Activated CD8-positive, alpha-beta memory T cell treated with anti-CD3 and anti-CD28 coated beads, Interleukin-2, amount 10 ng/mL, durations not matched to agents 7 days and 5 days (primary cell): Measurements from ENCODE around the gene SNRNP70. TPM values are rescaled to one million over a fixed set of nuclear protein-coding genes. Genes with fewer than 3 reads are reported as not detected.
"Not testable (repeated sequence)": the region's sequence is repeated elsewhere in the genome, so short reads cannot be mapped to it uniquely, and the experiment has no call there.

Source experiments
- ATAC-seq: fragments of 150-1000 bp; cut with Tn5 transposase; one replicate; pipeline ENCODE4 v1.10.0; 2021; ENCODE audit warnings: moderate library complexity
- CTCF ChIA-PET: fragments of 350-600 bp; sonication (Branson Sonifier 250); formaldehyde crosslinking; loops from one replicate; lab custom pipeline; 2021; ENCODE audit warnings: antibody characterized with exemption; lab: Charles Lee
- DNase-seq: peaks from one replicate; pipeline ENCODE4 v3.0.0-alpha.2; 2020
- H3K27ac Mint-ChIP-seq: one replicate; pipeline ENCODE4 v1.8.0; 2021; ENCODE audit warnings: mild to moderate bottlenecking, mixed read lengths
- H3K27me3 Mint-ChIP-seq: one replicate; pipeline ENCODE4 v1.8.0; 2021; ENCODE audit warnings: mixed read lengths
- H3K36me3 Mint-ChIP-seq: one replicate; pipeline ENCODE4 v1.8.0; 2021; ENCODE audit warnings: mild to moderate bottlenecking, mixed read lengths
- H3K4me1 Mint-ChIP-seq: one replicate; pipeline ENCODE4 v1.8.0; 2021; ENCODE audit warnings: mixed read lengths
- H3K4me3 Mint-ChIP-seq: one replicate; pipeline ENCODE4 v1.8.0; 2021; ENCODE audit warnings: mild to moderate bottlenecking, moderate library complexity, mixed read lengths
- H3K9me3 Mint-ChIP-seq: one replicate; pipeline ENCODE4 v1.8.0; 2022; ENCODE audit warnings: low read depth, mixed read lengths
- total RNA-seq, 2 experiments: library from RNA; stranded (reverse); gene quantifications; one replicate each; pipeline ENCODE4 v1.2.3, GENCODE V29; 2021

SNRNP70 gene, protein sequence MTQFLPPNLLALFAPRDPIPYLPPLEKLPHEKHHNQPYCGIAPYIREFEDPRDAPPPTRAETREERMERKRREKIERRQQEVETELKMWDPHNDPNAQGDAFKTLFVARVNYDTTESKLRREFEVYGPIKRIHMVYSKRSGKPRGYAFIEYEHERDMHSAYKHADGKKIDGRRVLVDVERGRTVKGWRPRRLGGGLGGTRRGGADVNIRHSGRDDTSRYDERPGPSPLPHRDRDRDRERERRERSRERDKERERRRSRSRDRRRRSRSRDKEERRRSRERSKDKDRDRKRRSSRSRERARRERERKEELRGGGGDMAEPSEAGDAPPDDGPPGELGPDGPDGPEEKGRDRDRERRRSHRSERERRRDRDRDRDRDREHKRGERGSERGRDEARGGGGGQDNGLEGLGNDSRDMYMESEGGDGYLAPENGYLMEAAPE
- 100 to 1,000 TPM; 222 to 224 TPM for total RNA-seq

DNA sequence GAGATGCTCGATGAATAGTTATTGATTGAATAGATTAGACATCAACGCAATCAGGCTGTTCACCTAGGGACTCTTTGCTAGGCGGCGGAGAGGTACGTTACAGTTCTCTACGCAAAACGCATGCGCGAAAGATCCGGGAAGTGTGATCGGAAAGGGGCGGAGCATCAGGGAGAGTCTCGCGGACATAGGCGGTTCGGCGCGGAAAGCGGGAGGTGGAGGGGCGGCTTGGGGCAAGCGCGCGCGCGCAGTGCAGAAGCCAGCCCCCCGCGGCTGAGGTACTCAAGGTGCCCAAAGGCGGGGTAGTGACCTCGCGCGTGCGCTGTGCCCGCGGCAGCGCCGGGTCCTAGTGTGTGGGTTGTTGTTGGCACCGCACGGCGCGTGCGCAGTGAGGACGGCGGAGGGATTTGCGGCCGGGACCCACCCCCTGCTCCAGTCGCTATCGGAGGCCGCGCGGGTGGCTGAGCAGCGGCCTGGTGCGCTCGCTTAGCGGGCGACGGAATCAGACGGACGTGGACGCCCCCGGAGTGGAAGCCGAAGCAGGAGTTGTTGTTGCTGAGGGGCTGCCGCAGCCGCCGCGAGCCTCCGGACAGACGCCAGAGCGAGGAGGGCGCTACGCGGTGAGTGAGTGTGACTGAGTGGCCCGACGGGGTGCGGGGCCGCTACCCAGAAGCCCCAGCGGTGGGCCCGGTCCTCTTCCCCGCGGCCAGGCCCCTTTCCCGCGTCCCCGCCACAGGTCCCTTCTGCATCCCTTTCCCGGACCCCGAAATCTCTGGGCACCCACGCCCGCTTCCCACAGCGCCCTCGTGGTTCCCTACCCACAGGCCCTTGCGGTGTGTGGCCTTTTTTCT is at the start of gene SNRNP70:
TSS of gene SNRNP70 (plus strand) at position 432 of the 848 bp plus-strand sequence. CDS start 964 bp downstream, outside the sequence.
- peak within 1 kb of the TSS; percentile 90 for H3K27ac Mint-ChIP-seq
- H3K36me3 Mint-ChIP-seq, result peaks cover 26% of the 10 kb centered on the region
- no peaks in the 10 kb centered on the region for H3K9me3 Mint-ChIP-seq
- ATAC-seq (peak; percentile 95), DNase-seq (peak; percentile 99)
- H3K4me3 Mint-ChIP-seq, result peak within 1 kb of the TSS; percentile 94
- H3K27me3 Mint-ChIP-seq, result no peaks in the 10 kb centered on the region
- peaks cover 30% of the 10 kb centered on the region for H3K4me1 Mint-ChIP-seq
- CTCF ChIA-PET, result interaction anchor here (2.4 to 3.9 kb wide), 2 partner anchors 12 to 21 kb away, joined by 6 to 34 read pairs; no protein-coding TSS in a partner anchor

DNA sequence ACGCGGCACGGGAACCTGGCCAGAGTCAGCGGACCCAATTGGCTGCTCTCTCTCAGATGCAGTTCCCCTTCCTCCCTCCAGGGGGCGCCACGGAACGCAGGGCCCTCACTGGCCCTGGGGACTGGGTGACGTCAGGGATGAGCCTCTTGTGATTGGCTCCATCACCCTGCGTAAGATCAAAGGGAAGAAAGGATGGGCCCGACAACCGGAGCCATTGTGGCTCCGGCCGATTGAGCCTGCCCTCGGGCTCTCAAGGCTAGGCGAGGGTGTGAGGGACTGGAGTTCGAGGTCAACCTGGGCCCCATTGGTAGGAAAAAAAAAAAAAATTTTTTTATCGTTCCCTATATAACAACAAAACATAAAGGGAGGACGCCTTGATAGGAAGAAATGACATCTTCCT is 48.4 kb upstream of the SNRNP70 start, which contains the start of gene CGB1:
TSS of gene CGB1 (minus strand) at position 81 of the 400 bp plus-strand sequence. CDS start 184 bp downstream, outside the sequence.
- H3K4me1 Mint-ChIP-seq, result not testable (repeated sequence)
- ATAC-seq, result peak; percentile 60

DNA sequence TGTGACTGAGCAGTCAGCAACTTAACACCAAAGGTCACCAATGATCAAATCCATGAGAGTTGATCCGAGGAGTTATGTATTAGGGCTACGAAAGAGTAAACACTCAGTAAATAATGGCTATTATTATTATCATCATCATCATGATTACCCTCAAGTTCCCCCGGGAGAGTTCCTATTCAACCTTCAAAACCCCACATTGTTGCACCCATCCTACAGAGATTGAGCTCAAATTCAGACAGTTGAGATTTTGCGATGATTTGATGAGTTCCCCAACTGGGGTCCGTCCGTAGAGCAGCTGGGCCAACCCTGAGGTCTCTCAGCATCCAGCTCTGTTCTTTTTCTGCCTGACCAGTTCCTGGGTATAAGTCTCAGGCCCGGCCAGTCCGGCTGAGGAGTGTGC is 47.1 kb upstream of the SNRNP70 start:
- H3K4me1 Mint-ChIP-seq, CTCF ChIA-PET, ATAC-seq: not testable (repeated sequence)

More for the DNA sequence above, 48.4 kb upstream of the SNRNP70 start, which contains the start of gene CGB1:
- CTCF ChIA-PET, H3K4me3 Mint-ChIP-seq, H3K27me3 Mint-ChIP-seq, H3K27ac Mint-ChIP-seq, H3K9me3 Mint-ChIP-seq, H3K36me3 Mint-ChIP-seq: not testable (repeated sequence)
- DNase-seq, result peak; percentile 67

DNA sequence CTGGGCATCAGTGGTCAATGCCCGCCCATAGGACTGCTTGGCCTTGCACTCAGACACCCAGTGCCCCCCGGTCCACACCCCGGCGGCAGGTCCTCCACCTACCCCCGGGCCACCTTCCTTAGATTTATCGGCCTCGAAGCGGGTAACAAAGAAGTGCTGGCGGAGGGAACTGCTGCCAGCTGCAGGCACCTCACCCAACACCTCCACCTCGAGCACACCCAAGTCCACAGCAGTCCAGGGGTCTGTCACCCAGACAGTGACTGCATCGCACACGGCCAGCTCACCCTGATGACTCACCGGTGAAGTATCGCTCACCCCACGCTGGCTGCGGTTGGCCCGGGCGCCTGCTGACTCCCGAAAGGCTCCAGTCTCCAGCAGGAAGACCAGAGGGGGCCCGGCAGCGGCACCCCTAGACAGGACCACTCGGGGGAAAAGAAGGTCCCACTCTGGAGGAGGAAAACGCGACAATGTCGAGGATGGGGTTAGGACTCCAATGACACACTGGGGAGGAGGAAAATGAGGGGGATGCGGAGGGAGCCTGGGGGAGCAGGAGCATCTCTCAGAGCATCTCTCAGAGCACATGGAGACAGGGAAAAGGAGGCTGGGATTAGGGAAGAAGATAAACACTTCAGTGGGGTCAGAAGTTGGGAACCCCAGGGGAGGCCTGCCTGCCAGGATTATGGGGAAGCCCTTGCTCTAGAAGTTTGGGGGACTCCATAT is 46.5 kb upstream of the SNRNP70 start:
- ATAC-seq, DNase-seq, CTCF ChIA-PET, H3K9me3 Mint-ChIP-seq, H3K36me3 Mint-ChIP-seq, H3K4me3 Mint-ChIP-seq, H3K27ac Mint-ChIP-seq, H3K27me3 Mint-ChIP-seq, H3K4me1 Mint-ChIP-seq: not testable (repeated sequence)

More for the DNA sequence above, 47.1 kb upstream of the SNRNP70 start:
- H3K36me3 Mint-ChIP-seq, H3K9me3 Mint-ChIP-seq, DNase-seq, H3K4me3 Mint-ChIP-seq, H3K27ac Mint-ChIP-seq, H3K27me3 Mint-ChIP-seq: not testable (repeated sequence)

DNA sequence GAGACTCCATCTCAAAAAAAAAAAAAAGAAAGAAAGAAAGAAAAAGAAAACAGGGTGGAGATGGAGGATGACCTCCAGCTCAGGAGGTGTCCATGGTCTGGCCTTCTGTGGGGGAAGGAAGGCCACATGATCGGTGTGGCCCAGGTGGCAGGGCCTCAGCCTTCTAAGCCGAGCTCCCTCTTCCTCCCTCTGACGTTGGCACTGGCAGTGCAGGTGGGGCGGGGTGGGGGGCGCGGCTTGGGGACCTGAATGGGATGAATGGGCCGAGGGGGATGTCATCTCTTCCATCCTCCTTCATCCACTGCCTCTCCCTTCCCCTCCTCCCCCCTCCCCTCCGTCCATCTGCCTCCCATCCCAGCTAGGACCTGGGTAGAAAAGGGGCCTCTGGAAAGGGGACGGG is 45.5 kb upstream of the SNRNP70 start:
- H3K4me1 Mint-ChIP-seq, H3K27me3 Mint-ChIP-seq, H3K27ac Mint-ChIP-seq, ATAC-seq, H3K9me3 Mint-ChIP-seq, H3K4me3 Mint-ChIP-seq, DNase-seq, H3K36me3 Mint-ChIP-seq, CTCF ChIA-PET: not testable (repeated sequence)

DNA sequence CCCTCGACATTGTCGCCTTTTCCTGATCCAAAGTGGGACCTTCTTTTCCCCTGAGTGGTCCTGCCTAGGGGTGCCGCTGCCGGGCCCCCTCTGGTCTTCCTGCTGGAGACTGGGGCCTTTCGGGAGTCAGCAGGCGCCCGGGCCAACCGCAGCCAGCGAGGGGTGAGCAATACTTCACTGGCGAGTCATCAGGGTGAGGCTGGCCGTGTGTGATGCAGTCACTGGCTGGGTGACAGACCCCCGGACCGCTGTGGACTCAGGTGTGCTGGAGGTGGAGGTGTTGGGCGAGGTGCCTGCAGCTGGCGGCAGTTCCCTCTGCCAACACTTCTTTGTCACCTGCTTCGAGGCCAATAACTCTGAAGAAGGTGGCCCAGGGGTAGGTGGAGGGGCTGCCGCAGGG is 43.1 kb upstream of the SNRNP70 start:
- CTCF ChIA-PET, result no interaction called here
- DNase-seq (no peak), ATAC-seq (no peak)
- Mint-ChIP-seq H3K27ac (no peak overlapping the region), H3K4me3 (no peak overlapping the region), H3K4me1 (no peaks in the 10 kb centered on the region), H3K9me3 (no peaks in the 10 kb centered on the region), H3K36me3 (no peaks in the 10 kb centered on the region), H3K27me3 (no peaks in the 10 kb centered on the region)

DNA sequence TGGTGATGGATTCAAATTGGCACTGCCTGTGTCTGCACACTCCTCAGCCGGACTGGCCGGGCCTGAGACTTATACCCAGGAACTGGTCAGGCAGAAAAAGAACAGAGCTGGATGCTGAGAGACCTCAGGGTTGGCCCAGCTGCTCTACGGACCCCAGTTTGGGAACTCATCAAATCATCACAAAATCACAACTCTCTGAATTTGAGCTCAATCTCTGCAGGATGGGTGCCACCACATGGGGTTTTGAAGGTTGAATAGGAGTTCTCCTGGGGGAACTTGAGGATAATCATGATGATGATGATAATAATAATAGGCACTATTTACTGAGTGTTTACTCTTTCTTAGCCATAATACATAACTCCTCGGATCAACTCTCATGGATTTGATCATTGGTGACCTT is 42.6 kb upstream of the SNRNP70 start:
- H3K4me3 Mint-ChIP-seq, H3K4me1 Mint-ChIP-seq, CTCF ChIA-PET, H3K36me3 Mint-ChIP-seq, H3K27me3 Mint-ChIP-seq, H3K9me3 Mint-ChIP-seq, ATAC-seq, DNase-seq, H3K27ac Mint-ChIP-seq: not testable (repeated sequence)

DNA sequence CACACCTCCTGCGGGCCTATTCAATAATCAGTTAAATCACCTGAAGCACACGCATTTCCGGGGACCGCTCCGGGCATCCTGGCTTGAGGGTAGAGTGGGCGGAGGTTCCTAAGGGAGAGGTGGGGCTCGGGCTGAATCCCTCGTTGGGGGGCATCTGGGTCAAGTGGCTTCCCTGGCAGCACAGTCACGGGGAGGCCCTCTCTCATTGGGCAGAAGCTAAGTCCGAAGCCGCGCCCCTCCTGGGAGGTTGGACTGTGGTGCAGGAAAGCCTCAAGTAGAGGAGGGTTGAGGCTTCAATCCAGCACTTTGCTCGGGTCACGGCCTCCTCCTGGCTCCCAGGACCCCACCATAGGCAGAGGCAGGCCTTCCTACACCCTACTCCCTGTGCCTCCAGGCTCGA is 41.7 kb upstream of the SNRNP70 start, which contains the start of gene CGB5:
TSS of gene CGB5 (plus strand) at position 301 of the 400 bp plus-strand sequence. CDS start 362 bp downstream, outside the sequence.
- H3K27me3 Mint-ChIP-seq, CTCF ChIA-PET, ATAC-seq, H3K4me3 Mint-ChIP-seq, DNase-seq, H3K36me3 Mint-ChIP-seq, H3K27ac Mint-ChIP-seq, H3K4me1 Mint-ChIP-seq, H3K9me3 Mint-ChIP-seq: not testable (repeated sequence)

DNA sequence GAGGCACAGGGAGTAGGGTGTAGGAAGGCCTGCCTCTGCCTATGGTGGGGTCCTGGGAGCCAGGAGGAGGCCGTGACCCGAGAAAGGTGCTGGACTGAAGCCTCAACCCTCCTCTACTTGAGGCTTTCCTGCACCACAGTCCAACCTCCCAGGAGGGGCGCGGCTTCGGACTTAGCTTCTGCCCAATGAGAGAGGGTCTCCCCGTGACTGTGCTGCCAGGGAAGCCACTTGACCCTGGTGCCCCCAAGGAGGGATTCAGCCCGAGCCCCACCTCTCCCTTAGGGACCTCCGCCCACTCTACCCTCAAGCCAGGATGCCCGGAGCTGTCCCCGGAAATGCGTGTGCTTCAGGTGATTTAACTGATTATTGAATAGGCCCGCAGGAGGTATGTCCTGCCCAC is 36.2 kb upstream of the SNRNP70 start, which contains the start of gene CGB8:
TSS of gene CGB8 (minus strand) at position 101 of the 400 bp plus-strand sequence. CDS start 372 bp downstream, outside the sequence.
- CTCF ChIA-PET, result not testable (repeated sequence)

DNA sequence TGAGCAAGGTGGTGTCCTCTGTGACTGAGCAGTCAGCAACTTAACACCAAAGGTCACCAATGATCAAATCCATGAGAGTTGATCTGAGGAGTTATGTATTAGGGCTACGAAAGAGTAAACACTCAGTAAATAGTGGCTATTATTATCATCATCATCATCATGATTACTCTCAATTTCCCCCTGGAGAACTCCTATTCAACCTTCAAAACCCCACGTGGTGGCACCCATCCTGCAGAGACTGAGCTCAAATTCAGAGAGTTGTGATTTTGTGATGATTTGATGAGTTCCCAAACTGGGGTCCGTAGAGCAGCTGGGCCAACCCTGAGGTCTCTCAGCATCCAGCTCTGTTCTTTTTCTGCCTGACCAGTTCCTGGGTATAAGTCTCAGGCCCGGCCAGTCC is 35.4 kb upstream of the SNRNP70 start:
- H3K27ac Mint-ChIP-seq, H3K4me3 Mint-ChIP-seq, H3K36me3 Mint-ChIP-seq, H3K27me3 Mint-ChIP-seq, CTCF ChIA-PET, H3K4me1 Mint-ChIP-seq, DNase-seq, H3K9me3 Mint-ChIP-seq, ATAC-seq: not testable (repeated sequence)

More for the DNA sequence above, 36.2 kb upstream of the SNRNP70 start, which contains the start of gene CGB8:
- H3K4me3 Mint-ChIP-seq, H3K27me3 Mint-ChIP-seq, H3K4me1 Mint-ChIP-seq, H3K36me3 Mint-ChIP-seq, H3K9me3 Mint-ChIP-seq, DNase-seq, ATAC-seq, H3K27ac Mint-ChIP-seq: not testable (repeated sequence)

DNA sequence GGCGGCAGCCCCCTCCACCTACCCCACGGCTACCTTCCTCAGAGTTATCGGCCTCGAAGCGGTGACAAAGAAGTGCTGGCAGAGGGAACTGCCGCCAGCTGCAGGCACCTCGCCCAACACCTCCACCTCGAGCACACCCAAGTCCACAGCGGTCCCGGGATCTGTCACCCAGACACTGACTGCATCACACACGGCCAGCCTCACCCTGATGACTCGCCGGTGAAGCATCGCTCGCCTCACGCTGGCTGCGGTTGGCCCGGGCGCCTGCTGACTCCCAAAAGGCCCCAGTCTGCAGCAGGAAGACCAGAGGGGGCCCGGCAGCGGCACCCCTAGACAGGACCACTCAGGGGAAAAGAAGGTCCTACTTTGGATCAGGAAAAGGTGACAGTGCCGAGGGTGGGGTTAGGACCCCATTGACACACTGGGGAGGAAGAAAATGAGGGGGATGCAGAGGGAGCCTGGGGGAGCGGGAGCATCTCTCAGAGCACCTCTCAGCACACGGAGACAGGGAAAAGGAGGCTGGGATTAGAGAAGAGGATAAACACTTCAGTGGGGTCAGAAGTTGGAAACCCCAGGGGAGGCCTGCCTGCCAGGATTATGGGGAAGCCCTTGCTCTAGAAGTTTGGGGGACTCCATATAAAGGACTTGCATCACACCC is 34.7 kb upstream of the SNRNP70 start:
- H3K27ac Mint-ChIP-seq, H3K4me1 Mint-ChIP-seq, DNase-seq, ATAC-seq, H3K4me3 Mint-ChIP-seq, H3K9me3 Mint-ChIP-seq, CTCF ChIA-PET, H3K27me3 Mint-ChIP-seq, H3K36me3 Mint-ChIP-seq: not testable (repeated sequence)

DNA sequence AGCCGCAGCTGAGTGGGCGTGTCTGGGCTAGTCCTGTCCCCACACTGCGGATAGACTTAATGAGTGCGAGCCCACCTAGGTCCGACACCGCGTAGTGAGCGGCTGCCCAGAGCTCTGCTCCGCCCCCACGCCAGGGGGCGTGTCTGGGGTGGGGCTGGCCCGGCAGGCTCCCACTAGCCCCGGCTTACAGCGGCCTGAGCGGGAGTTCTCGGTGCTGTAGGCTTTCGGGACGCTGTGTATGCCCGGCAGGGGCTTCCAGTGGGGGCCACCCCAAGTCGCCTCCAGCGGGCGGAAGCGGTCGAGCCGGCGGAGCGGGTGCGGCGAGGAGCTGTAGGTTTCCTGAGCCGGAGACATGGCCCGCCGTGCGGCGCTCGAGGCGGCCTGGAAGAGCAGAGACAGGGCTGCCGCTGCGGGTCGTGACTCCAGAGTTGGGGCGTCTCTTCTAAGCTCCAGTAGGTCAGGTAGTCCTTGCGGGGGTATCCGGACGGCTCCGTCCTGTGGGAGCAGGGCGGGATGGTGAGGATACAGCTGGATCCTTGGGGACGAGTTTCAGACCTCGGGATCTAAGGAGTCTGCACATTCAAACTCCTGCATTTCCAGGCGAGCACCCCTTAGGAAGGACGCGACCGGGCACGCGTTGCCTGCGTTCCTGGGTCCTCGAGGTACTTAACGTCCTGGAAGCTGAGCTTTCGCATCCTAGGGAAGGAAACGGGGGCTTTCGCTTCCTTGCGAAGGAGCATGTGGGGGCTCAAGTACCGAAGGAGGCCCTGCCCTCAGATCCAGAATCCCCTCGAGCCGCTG is 28.9 kb upstream of the SNRNP70 start:
- ATAC-seq (peak; percentile 86), DNase-seq (peak; percentile 73)
- Mint-ChIP-seq H3K27ac (no peak overlapping the region), H3K4me3 (peak overlapping the region; percentile 52), H3K36me3 (no peaks in the 10 kb centered on the region), H3K27me3 (peaks cover 58% of the 10 kb centered on the region), H3K4me1 (peaks cover 22% of the 10 kb centered on the region), H3K9me3 (no peaks in the 10 kb centered on the region)
- CTCF ChIA-PET, result interaction anchor here (0.6 to 2.0 kb wide), 9 partner anchors 11 to 261 kb away, joined by 3 to 10 read pairs (median 3); partner anchors contain the start of genes GYS1 and RUVBL2
